HG03159 (cell line): ENCODE measurements around the gene SLC17A7.
"Not testable (repeated sequence)": the region's sequence is repeated elsewhere in the genome, so short reads cannot be mapped to it uniquely, and the experiment has no call there.

ENCODE experiments used
- ATAC-seq: cut with Tn5 transposase; IDR thresholded peaks from one replicate; pipeline ENCODE4 v1.9.1; 2021; ENCODE audit warnings: mild to moderate bottlenecking, moderate library complexity; ENCODE audit not compliant: unreplicated experiment

Gene SLC17A7

GRCh38 chr19:49445997-49446396 lies 4.7 kb upstream of the SLC17A7 start:
- ATAC-seq: no peak

- ATAC-seq: not testable (repeated sequence)
Measured at GRCh38 chr19:49444100-49444700, 2.9 kb upstream of the SLC17A7 start.

- ATAC-seq: peak; percentile 74
Measured at GRCh38 chr19:49443366-49444099, 2.2 kb upstream of the SLC17A7 start.

- peak; percentile 7 for ATAC-seq
Measured at GRCh38 chr19:49442771-49443365, 1.5 kb upstream of the SLC17A7 start.

GRCh38 chr19:49442354-49442753 lies 1.0 kb upstream of the SLC17A7 start:
- ATAC-seq: no peak

- ATAC-seq: no peak
Measured at GRCh38 chr19:49441960-49442350, 628 bp upstream of the SLC17A7 start.

GRCh38 chr19:49440439-49441209 lies 703 bp downstream of the SLC17A7 start:
- no peak for ATAC-seq

GRCh38 chr19:49439836-49440235 lies 1.5 kb downstream of the SLC17A7 start:
- no peak for ATAC-seq

- ATAC-seq: no peak
Measured at GRCh38 chr19:49438261-49438660, 3.1 kb downstream of the SLC17A7 start.

GRCh38 chr19:49437231-49437630 lies 4.1 kb downstream of the SLC17A7 start:
- ATAC-seq: no peak

GRCh38 chr19:49436381-49437017 lies 4.8 kb downstream of the SLC17A7 start:
- no peak for ATAC-seq

GRCh38 chr19:49435670-49436069 lies 5.7 kb downstream of the SLC17A7 start:
- ATAC-seq: no peak

GRCh38 chr19:49434907-49435583 lies 6.3 kb downstream of the SLC17A7 start:
- ATAC-seq: no peak

- no peak for ATAC-seq
Measured at GRCh38 chr19:49433240-49433901, 8.0 kb downstream of the SLC17A7 start.

- ATAC-seq: no peak
Measured at GRCh38 chr19:49432141-49433073, 8.9 kb downstream of the SLC17A7 start.

- no peak for ATAC-seq
Measured at GRCh38 chr19:49431330-49431749, 10.0 kb downstream of the SLC17A7 start.

GRCh38 chr19:49430678-49431329 lies 10.5 kb downstream of the SLC17A7 start:
- ATAC-seq: no peak

- no peak for ATAC-seq
Measured at GRCh38 chr19:49430172-49430677, 11.1 kb downstream of the SLC17A7 start.
